HepG2 (cell line): ENCODE measurements around the gene SAP130. TPM values are rescaled to one million over a fixed set of nuclear protein-coding genes. Genes with fewer than 3 reads are reported as not detected.

Experiments used
- ATAC-seq: fragments of 200-7000 bp; cut with Tn5 transposase; 3 replicates; pipeline ENCODE4 v1.9.1; 2020; ENCODE audit warnings: mild to moderate bottlenecking, moderate library complexity
- BruUV-seq: library from RNA; stranded (reverse); fragments of 400-500 nt; replicated peaks from 2 replicates; lab custom pipeline; 2021; lab: Mats Ljungman, UMichigan
- CTCF ChIA-PET: fragments of 300-600 bp; formaldehyde crosslinking; extraction: SDS; loops from one replicate; lab custom pipeline; 2021; ENCODE audit warnings: low total read pairs, inconsistent platforms, low intra/inter-chr PET ratio; lab: Yijun Ruan, JAX
- POLR2A ChIA-PET: fragments of 350-600 bp; sonication (Branson Sonifier 250); formaldehyde crosslinking; loops from one replicate; lab custom pipeline; 2020; ENCODE audit warnings: antibody characterized with exemption, inconsistent platforms; lab: Yijun Ruan, JAX
- DNase-seq: peaks from one replicate; pipeline ENCODE4 v3.0.0-alpha.2; 2015; ENCODE audit warnings: low spot score
- FAIRE-seq: peaks from 3 replicates; lab custom pipeline; 2011; peaks lifted over from hg19 to GRCh38; lab: Jason Lieb, UNC
- H2AFZ ChIP-seq: one replicate; pipeline ENCODE4 v1.6.1; 2011; ENCODE audit warnings: low read length, inconsistent platforms
- H3K27ac ChIP-seq: fragments of 300-600 bp; 3 replicates; pipeline ENCODE4 v1.8.0; 2011; ENCODE audit warnings: mixed run types, mild to moderate bottlenecking, mixed read lengths, low read length, inconsistent platforms; ENCODE audit not compliant: insufficient read depth; ENCODE audit errors: extremely low read length
- H3K27me3 ChIP-seq, 2 experiments: fragments of 200-600 bp in 1 of 2; 2 replicates in 1 of 2; 3 replicates in 1 of 2; pipeline versions ENCODE4 v1.6.0 to v1.8.0; 2011; ENCODE audit warnings: low read length in 2 of 2, mild to moderate bottlenecking in 2 of 2, moderate library complexity in 2 of 2, inconsistent platforms in 1 of 2; ENCODE audit not compliant: insufficient read depth in 2 of 2, control insufficient read depth in 1 of 2
- H3K36me3 ChIP-seq, 2 experiments: fragments of 200-600 bp in 1 of 2; replicated peaks in 1 of 2; 2 replicates in 1 of 2; 3 replicates in 1 of 2; pipeline versions ENCODE4 v1.5.1 to v1.8.0; 2011; ENCODE audit warnings: low read length in 2 of 2, inconsistent platforms in 1 of 2; ENCODE audit not compliant: insufficient read depth in 2 of 2, control insufficient read depth in 1 of 2
- H3K4me1 ChIP-seq: 2 replicates; pipeline ENCODE4 v1.5.1; 2012; ENCODE audit warnings: low read length, inconsistent platforms; ENCODE audit not compliant: insufficient read depth
- H3K4me2 ChIP-seq: 2 replicates; pipeline ENCODE4 v1.6.0; 2011; ENCODE audit warnings: low read depth, low read length, inconsistent platforms
- H3K4me3 ChIP-seq, 3 experiments: fragments of 200-600 bp in 1 of 3; sonication (generic), shearing (Covaris generic) in 1 of 3; replicated peaks in 1 of 3; 2 replicates each; pipeline ENCODE4 v1.5.1; 2011 to 2016; ENCODE audit warnings: low read length in 3 of 3, inconsistent platforms in 2 of 3, low read depth in 2 of 3, mild to moderate bottlenecking in 2 of 3, control low read depth in 1 of 3, mixed read lengths in 1 of 3; ENCODE audit not compliant: insufficient read depth in 1 of 3
- H3K79me2 ChIP-seq: one replicate; pipeline ENCODE4 v1.6.1; 2011; ENCODE audit warnings: low read length, inconsistent platforms; ENCODE audit not compliant: insufficient read depth
- H3K9ac ChIP-seq: 2 replicates; pipeline ENCODE4 v1.6.0; 2011; ENCODE audit warnings: mild to moderate bottlenecking, low read depth, low read length, inconsistent platforms; ENCODE audit not compliant: insufficient read depth
- H3K9me3 ChIP-seq: 2 replicates; pipeline ENCODE4 v1.5.1; 2012; ENCODE audit warnings: mild to moderate bottlenecking, low read length
- H4K20me1 ChIP-seq: 2 replicates; pipeline ENCODE4 v1.6.0; 2011; ENCODE audit warnings: inconsistent platforms, mild to moderate bottlenecking, low read length, moderate library complexity; ENCODE audit not compliant: insufficient read depth
- ESRRA ChIP-seq: sonication (generic); formaldehyde crosslinking; IDR thresholded peaks from 2 replicates; pipeline ENCODE4 v1.5.1; 2020; ENCODE audit warnings: mild to moderate bottlenecking, low read depth, missing genetic modification reagents
- FOSL2 ChIP-seq: sonication (generic); formaldehyde crosslinking; IDR thresholded peaks from 2 replicates; pipeline ENCODE4 v1.4.0; 2020; ENCODE audit warnings: missing genetic modification reagents
- GATAD2A ChIP-seq: IDR thresholded peaks from 2 replicates; pipeline ENCODE4 v1.6.1; 2016
- HNF4G ChIP-seq, 2 experiments: sonication (generic) in 1 of 2; formaldehyde crosslinking in 1 of 2; IDR thresholded peaks; 2 replicates each; pipeline versions ENCODE4 v1.4.0 to v1.6.1; 2011 to 2020; ENCODE audit warnings: borderline replicate concordance in 2 of 2, low read depth in 2 of 2, mild to moderate bottlenecking in 2 of 2, low read length in 1 of 2, missing genetic modification reagents in 1 of 2, moderate library complexity in 1 of 2
- ISX ChIP-seq: sonication (generic); formaldehyde crosslinking; conservative IDR thresholded peaks from 2 replicates; pipeline ENCODE4 v1.5.0; 2020; ENCODE audit warnings: missing genetic modification reagents
- MXI1 ChIP-seq: IDR thresholded peaks from 3 replicates; pipeline ENCODE4 v1.6.1; 2012; ENCODE audit warnings: low read depth, low read length, inconsistent platforms, borderline replicate concordance
- SAP130 ChIP-seq: IDR thresholded peaks from 2 replicates; pipeline ENCODE4 v1.6.1; 2016; ENCODE audit warnings: low read depth
- ZBTB20 ChIP-seq: sonication (generic); formaldehyde crosslinking; IDR thresholded peaks from 2 replicates; pipeline ENCODE4 v1.8.1; 2023; ENCODE audit warnings: missing genetic modification reagents, low read depth, mild to moderate bottlenecking, borderline replicate concordance
- ZFY ChIP-seq: sonication (generic); formaldehyde crosslinking; IDR thresholded peaks from 2 replicates; pipeline ENCODE4 v1.4.0; 2020; ENCODE audit warnings: missing genetic modification reagents
- ZNF737 ChIP-seq: sonication (generic); formaldehyde crosslinking; IDR thresholded peaks from 2 replicates; pipeline ENCODE4 v1.5.0; 2020; ENCODE audit warnings: missing genetic modification reagents, mild to moderate bottlenecking, borderline replicate concordance
- WGBS: methylation state at CpG from one replicate; pipeline ENCODE4 v1.1.6; 2017; ENCODE audit warnings: low lambda C conversion rate; 5-methylcytosine and 5-hydroxymethylcytosine counted together
- in situ Hi-C: cut with HindIII; loops from 2 replicates; pipeline ENCODE4 v1.10.0; 2017; ENCODE audit warnings: low pct_unique_long_range_greater_than_20kb; ENCODE audit not compliant: extremely low pct_ligation_motif_present
- intact Hi-C: fragments of 100-400 bp; cut with micrococcal nuclease; formaldehyde crosslinking; loops from one replicate; pipeline ENCODE4 v1.10.0; 2022; ENCODE audit not compliant: unreplicated experiment
- polyA plus RNA-seq, 8 experiments: library from polyadenylated mRNA; depleted of rRNA in 3 of 8; stranded (reverse) in 7 of 8; unstranded in 1 of 8; fragments of >200 nt; fragmentation: Illumina TruSeq in 4 of 8; extraction: Trizol in 4 of 8; gene quantifications; 2 replicates each; pipeline versions ENCODE4 v1.2.1 to v1.2.3, GENCODE V29; 2011 to 2016; ENCODE audit warnings: low read depth in 4 of 8, missing spikeins in 1 of 8, mixed read lengths in 1 of 8; ENCODE audit not compliant: insufficient read depth in 1 of 8
- total RNA-seq, 5 experiments: library from RNA; depleted of rRNA; stranded (reverse); fragments of >200 nt; fragmentation: Illumina TruSeq; extraction: Trizol; gene quantifications; 2 replicates each; pipeline ENCODE4 v1.2.3, GENCODE V29; 2016; ENCODE audit warnings: low read depth in 1 of 5
- TF ChIP-seq, protein P1 (sequence below): sonication (generic); formaldehyde crosslinking; IDR thresholded peaks from 2 replicates; pipeline ENCODE4 v1.9.0; 2022; ENCODE audit warnings: missing genetic modification reagents, mild to moderate bottlenecking, borderline replicate concordance
- TF ChIP-seq, protein P2 (sequence below): sonication (generic); formaldehyde crosslinking; IDR thresholded peaks from 2 replicates; pipeline ENCODE4 v1.5.1; 2020; ENCODE audit warnings: mild to moderate bottlenecking, missing genetic modification reagents
- TF ChIP-seq, protein P3 (sequence below), 2 experiments: sonication (generic) in 1 of 2; formaldehyde crosslinking in 1 of 2; IDR thresholded peaks; 2 replicates each; pipeline versions ENCODE4 v1.4.0 to v1.6.1; 2016 to 2020; ENCODE audit warnings: borderline replicate concordance in 1 of 2, low read depth in 1 of 2, mild to moderate bottlenecking in 1 of 2, missing genetic modification reagents in 1 of 2

Gene SAP130
- total and polyA plus RNA-seq, 2 of the 13 experiments (the other 11 are each of a cell fraction or from before 2014, with no cell fraction given): 11.1 to 18.6 TPM

DNA sequence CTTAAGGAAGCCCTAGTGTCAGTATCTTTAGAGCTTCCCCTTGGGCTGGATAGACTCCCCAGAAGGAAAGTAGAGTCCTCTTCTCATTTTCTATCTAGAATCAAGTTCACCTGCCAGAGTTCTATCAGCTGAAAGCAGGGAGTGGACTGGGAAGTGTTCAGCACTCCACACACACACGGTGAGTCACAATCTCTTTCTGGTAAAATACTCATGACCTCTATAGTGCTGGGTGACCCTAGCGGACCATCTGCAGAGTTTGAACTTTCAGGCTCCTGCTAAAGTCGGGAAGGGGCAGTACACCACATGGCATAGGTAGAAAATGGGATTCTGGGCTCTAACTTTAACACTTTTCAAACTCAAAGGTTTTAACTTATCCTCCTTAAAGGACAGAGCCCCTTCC lies 43.3 kb downstream of the SAP130 start:
- no peak overlapping the region for H3K4me3 ChIP-seq
- peak overlapping the region; percentile 52 for H3K9ac ChIP-seq
- in situ Hi-C loops (no loop called here), intact Hi-C loops (no loop called here)
- H3K4me1 ChIP-seq: peaks cover 33% of the 10 kb centered on the region
- H3K9me3 ChIP-seq: no peaks in the 10 kb centered on the region
- no peaks in the 10 kb centered on the region for H3K27me3 ChIP-seq
- H2AFZ ChIP-seq: no peak overlapping the region
- H4K20me1 ChIP-seq: no peaks in the 10 kb centered on the region
- WGBS: 26% methylated on average over 3 of the region's 3 CpGs
- FAIRE-seq: peak; percentile 50
- peak; percentile 67 for DNase-seq
- peak overlapping the region; percentile 38 for H3K4me2 ChIP-seq
- H3K27ac ChIP-seq: peak overlapping the region; percentile 93
- CTCF ChIA-PET: no interaction called here
- no TSS peak for BruUV-seq
- ATAC-seq: peak; percentile 74
- peaks cover 25 to 78% of the 10 kb centered on the region in 2 experiments for H3K36me3 ChIP-seq
- POLR2A ChIA-PET: interaction anchor here (1.2 kb wide), 1 partner anchor 98 kb away, joined by 3 read pairs; the partner anchor contains the start of gene AMMECR1L
- no peaks in the 10 kb centered on the region for H3K79me2 ChIP-seq
- TF ChIP-seq FOSL2 (CRISPR knock-in tag) (peak; percentile 83), GATAD2A (0 out of 2 replicates have a peak, but pooled peaks have one; percentile 26), MXI1 (peak; percentile 56; the same call in 1 of the 3 replicates), SAP130 (CRISPR knock-in tag) (peak; percentile 64; the same call in 1 of the 2 replicates), ZBTB20 (peak; percentile 53; the same call in 1 of the 2 replicates), ZFY (CRISPR knock-in tag) (no peak), ESRRA (CRISPR knock-in tag) (peak; percentile 51; the same call in 1 of the 2 replicates), ISX (CRISPR knock-in tag) (no peak), HNF4G (IDR thresholded peaks at IDR 0.05; ENCODE audit: borderline replicate concordance, low read depth, low read length) (0 out of 2 replicates have a peak, but pooled peaks have one; percentile 15), HNF4G (CRISPR knock-in tag; IDR thresholded peaks at IDR 0.05; ENCODE audit: borderline replicate concordance, low read depth) (no peak), ZNF737 (no peak)
- TF ChIP-seq, protein P1, sequence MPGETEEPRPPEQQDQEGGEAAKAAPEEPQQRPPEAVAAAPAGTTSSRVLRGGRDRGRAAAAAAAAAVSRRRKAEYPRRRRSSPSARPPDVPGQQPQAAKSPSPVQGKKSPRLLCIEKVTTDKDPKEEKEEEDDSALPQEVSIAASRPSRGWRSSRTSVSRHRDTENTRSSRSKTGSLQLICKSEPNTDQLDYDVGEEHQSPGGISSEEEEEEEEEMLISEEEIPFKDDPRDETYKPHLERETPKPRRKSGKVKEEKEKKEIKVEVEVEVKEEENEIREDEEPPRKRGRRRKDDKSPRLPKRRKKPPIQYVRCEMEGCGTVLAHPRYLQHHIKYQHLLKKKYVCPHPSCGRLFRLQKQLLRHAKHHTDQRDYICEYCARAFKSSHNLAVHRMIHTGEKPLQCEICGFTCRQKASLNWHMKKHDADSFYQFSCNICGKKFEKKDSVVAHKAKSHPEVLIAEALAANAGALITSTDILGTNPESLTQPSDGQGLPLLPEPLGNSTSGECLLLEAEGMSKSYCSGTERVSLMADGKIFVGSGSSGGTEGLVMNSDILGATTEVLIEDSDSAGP: no peak
- TF ChIP-seq, protein P2, sequence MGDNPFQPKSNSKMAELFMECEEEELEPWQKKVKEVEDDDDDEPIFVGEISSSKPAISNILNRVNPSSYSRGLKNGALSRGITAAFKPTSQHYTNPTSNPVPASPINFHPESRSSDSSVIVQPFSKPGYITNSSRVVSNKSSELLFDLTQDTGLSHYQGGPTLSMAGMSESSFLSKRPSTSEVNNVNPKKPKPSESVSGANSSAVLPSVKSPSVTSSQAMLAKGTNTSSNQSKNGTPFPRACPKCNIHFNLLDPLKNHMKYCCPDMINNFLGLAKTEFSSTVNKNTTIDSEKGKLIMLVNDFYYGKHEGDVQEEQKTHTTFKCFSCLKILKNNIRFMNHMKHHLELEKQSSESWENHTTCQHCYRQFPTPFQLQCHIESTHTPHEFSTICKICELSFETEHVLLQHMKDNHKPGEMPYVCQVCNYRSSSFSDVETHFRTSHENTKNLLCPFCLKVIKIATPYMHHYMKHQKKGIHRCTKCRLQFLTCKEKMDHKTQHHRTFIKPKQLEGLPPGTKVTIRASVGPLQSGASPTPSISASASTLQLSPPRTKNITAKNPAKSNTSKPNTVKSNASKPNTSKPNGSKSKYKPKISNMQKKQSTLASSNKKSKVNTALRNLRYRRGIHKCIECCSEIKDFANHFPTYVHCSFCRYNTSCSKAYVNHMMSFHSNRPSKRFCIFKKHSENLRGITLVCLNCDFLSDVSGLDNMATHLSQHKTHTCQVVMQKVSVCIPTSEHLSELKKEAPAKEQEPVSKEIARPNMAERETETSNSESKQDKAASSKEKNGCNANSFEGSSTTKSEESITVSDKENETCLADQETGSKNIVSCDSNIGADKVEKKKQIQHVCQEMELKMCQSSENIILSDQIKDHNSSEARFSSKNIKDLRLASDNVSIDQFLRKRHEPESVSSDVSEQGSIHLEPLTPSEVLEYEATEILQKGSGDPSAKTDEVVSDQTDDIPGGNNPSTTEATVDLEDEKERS (CRISPR knock-in tag): 0 out of 2 replicates have a peak, but pooled peaks have one; percentile 10
- TF ChIP-seq, protein P3, sequence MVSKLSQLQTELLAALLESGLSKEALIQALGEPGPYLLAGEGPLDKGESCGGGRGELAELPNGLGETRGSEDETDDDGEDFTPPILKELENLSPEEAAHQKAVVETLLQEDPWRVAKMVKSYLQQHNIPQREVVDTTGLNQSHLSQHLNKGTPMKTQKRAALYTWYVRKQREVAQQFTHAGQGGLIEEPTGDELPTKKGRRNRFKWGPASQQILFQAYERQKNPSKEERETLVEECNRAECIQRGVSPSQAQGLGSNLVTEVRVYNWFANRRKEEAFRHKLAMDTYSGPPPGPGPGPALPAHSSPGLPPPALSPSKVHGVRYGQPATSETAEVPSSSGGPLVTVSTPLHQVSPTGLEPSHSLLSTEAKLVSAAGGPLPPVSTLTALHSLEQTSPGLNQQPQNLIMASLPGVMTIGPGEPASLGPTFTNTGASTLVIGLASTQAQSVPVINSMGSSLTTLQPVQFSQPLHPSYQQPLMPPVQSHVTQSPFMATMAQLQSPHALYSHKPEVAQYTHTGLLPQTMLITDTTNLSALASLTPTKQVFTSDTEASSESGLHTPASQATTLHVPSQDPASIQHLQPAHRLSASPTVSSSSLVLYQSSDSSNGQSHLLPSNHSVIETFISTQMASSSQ (IDR thresholded peaks at IDR 0.05; ENCODE audit: low read depth): no peak
- TF ChIP-seq, protein P3 (CRISPR knock-in tag; IDR thresholded peaks at IDR 0.05; ENCODE audit: borderline replicate concordance): no peak
